Chondrocyte (in vitro differentiated cells): Measurements from ENCODE around the gene SUPT4H1. TPM values are rescaled to one million over a fixed set of nuclear protein-coding genes. Genes with fewer than 3 reads are reported as not detected.

Experiments
- DNase-seq: peaks from one replicate; pipeline ENCODE4 v3.0.0; 2021; ENCODE audit warnings: mixed read lengths, low spot score
- H3K27ac Mint-ChIP-seq: one replicate; pipeline ENCODE4 v1.8.0; 2021; ENCODE audit warnings: mild to moderate bottlenecking, moderate library complexity, mixed read lengths; ENCODE audit not compliant: unreplicated experiment
- H3K27me3 Mint-ChIP-seq: 2 replicates; pipeline ENCODE4 v1.8.0; 2021; ENCODE audit warnings: low read depth, mixed read lengths
- H3K36me3 Mint-ChIP-seq: 2 replicates; pipeline ENCODE4 v1.8.0; 2021; ENCODE audit warnings: low read depth, mixed read lengths
- H3K4me1 Mint-ChIP-seq: 2 replicates; pipeline ENCODE4 v1.8.0; 2021; ENCODE audit warnings: low read depth, mild to moderate bottlenecking, mixed read lengths
- H3K4me3 Mint-ChIP-seq: one replicate; pipeline ENCODE4 v1.8.0; 2021; ENCODE audit warnings: mild to moderate bottlenecking, moderate library complexity, mixed read lengths; ENCODE audit not compliant: unreplicated experiment
- H3K9me3 Mint-ChIP-seq: 2 replicates; pipeline ENCODE4 v1.8.0; 2021; ENCODE audit warnings: low read depth, mixed read lengths
- microRNA-seq: library from miRNA; unstranded; fragments of <30 nt; microRNA quantifications from one replicate; pipeline ENCODE4 v1.2.0, GENCODE V29; 2020; ENCODE audit warnings: borderline number of aligned reads
- total RNA-seq: library from RNA; stranded (reverse); gene quantifications from 3 replicates; pipeline ENCODE4 v1.2.1, GENCODE V29; 2021
- TF ChIP-seq, protein P1 (sequence below): fragments of 200-600 bp; sonication (generic); IDR thresholded peaks from 2 replicates; pipeline ENCODE4 v1.5.0; 2021; ENCODE audit warnings: antibody characterized with exemption, mild to moderate bottlenecking, moderate library complexity

The SUPT4H1 gene
- total RNA-seq, 1 donor from 2014 or later, result 57.4 TPM

- no peak for DNase-seq
- Mint-ChIP-seq H3K4me1 (no peaks in the 10 kb centered on the region), H3K27ac (no peak overlapping the region), H3K36me3 (no peaks in the 10 kb centered on the region), H3K9me3 (peaks cover 5% of the 10 kb centered on the region), H3K4me3 (no peak overlapping the region), H3K27me3 (peaks cover 24% of the 10 kb centered on the region)
- TF ChIP-seq, protein P1, sequence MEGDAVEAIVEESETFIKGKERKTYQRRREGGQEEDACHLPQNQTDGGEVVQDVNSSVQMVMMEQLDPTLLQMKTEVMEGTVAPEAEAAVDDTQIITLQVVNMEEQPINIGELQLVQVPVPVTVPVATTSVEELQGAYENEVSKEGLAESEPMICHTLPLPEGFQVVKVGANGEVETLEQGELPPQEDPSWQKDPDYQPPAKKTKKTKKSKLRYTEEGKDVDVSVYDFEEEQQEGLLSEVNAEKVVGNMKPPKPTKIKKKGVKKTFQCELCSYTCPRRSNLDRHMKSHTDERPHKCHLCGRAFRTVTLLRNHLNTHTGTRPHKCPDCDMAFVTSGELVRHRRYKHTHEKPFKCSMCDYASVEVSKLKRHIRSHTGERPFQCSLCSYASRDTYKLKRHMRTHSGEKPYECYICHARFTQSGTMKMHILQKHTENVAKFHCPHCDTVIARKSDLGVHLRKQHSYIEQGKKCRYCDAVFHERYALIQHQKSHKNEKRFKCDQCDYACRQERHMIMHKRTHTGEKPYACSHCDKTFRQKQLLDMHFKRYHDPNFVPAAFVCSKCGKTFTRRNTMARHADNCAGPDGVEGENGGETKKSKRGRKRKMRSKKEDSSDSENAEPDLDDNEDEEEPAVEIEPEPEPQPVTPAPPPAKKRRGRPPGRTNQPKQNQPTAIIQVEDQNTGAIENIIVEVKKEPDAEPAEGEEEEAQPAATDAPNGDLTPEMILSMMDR, result no peak
Measured at GRCh38 chr17:58302171-58302918, 49.7 kb downstream of the SUPT4H1 start.

DNA sequence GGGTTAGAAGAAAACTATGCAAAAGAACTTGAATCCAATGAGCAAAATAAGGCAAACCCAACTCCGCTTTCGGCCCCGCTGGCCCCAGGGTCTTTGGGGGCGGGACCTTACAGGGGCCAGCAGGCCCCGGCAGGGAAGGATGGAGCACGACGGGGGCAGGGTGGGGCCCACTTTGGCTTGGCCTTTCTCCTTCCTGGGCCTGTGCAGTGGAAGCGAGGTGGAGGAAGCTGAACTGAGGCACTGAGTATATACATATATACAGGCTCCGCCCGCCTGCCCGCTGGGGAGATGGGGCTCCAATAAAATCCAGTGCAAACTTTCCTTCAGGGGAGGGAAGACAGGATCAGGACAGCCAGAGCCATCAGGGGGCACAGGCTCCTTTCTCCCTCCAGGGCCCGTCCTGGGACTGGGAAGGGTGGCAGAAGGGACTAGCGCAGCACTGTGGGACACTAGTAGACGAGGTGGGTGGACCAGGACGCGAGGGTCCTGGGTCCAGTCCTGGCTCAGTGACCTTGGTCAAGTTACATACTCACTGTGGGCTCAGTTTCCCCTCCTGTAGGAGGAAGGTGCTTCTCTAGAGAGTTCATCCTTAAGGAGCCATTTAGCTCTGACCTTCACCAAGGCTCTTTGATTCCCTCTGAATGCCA is 50.4 kb downstream of the SUPT4H1 start:
- peaks cover 20% of the 10 kb centered on the region for H3K27me3 Mint-ChIP-seq
- TF ChIP-seq, protein P1, result no peak
- H3K4me3 Mint-ChIP-seq, result no peak overlapping the region
- no peak overlapping the region for H3K27ac Mint-ChIP-seq
- no peak for DNase-seq
- H3K36me3 Mint-ChIP-seq, result no peaks in the 10 kb centered on the region
- H3K4me1 Mint-ChIP-seq, result no peaks in the 10 kb centered on the region
- peaks cover 5% of the 10 kb centered on the region for H3K9me3 Mint-ChIP-seq

DNA sequence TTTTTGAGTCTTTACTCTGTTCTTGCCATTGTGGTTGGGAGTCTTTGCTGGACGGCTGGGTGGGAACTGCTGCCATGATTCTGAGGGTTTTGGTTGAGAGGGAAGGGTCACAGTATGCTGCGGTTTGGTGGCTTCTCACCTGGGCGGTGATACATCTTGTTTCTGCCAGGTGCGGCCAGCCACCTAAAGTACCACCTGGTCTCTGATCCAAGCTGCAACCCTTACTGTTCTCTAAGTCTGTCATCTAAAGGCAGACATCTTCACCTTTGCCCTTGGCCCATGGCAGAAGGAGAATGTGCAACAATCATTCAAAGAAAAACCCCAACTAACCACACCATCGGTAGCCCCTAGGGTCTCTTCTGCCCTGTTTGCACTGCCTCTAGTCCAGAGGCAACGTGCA is 51.7 kb downstream of the SUPT4H1 start:
- H3K4me1 Mint-ChIP-seq, result no peaks in the 10 kb centered on the region
- peaks cover 20% of the 10 kb centered on the region for H3K27me3 Mint-ChIP-seq
- TF ChIP-seq, protein P1, result no peak
- H3K27ac Mint-ChIP-seq, result no peak overlapping the region
- DNase-seq, result no peak
- no peak overlapping the region for H3K4me3 Mint-ChIP-seq
- no peaks in the 10 kb centered on the region for H3K36me3 Mint-ChIP-seq
- peaks cover 7% of the 10 kb centered on the region for H3K9me3 Mint-ChIP-seq

Small RNA genes lying within 50 kb of the gene (microRNA-seq; reads per million reads assigned to microRNA genes)
- not detected for gene MIR4736

Other genes starting within 250 kb of the SUPT4H1 start
- gene OR4D1, start 203.8 kb downstream of the SUPT4H1 start, total RNA-seq, result not detected in 3 replicates
- not detected in 3 replicates for gene OR4D2, start 185.2 kb downstream of the SUPT4H1 start, total RNA-seq
- not detected in 3 replicates for gene EPX, start 159.5 kb downstream of the SUPT4H1 start, total RNA-seq
- gene MKS1, start 132.9 kb downstream of the SUPT4H1 start, total RNA-seq, result 11.5 to 16.9 TPM (median 16.2 TPM) in 3 replicates
- gene LPO, start 113.6 kb downstream of the SUPT4H1 start, total RNA-seq, result not detected in 3 replicates
- gene MPO, start 71.3 kb downstream of the SUPT4H1 start, total RNA-seq, result not detected in 3 replicates
- gene TSPOAP1, start 23.4 kb downstream of the SUPT4H1 start, total RNA-seq, result 1.3 to 2.0 TPM in 2 of 3 replicates, not detected in the other
- gene RNF43, start 65.3 kb upstream of the SUPT4H1 start, total RNA-seq, result 0.10 to 0.46 TPM (median 0.15 TPM) in 3 replicates
- gene HSF5, start 136.2 kb upstream of the SUPT4H1 start, total RNA-seq, result 0.08 to 0.10 TPM in 2 of 3 replicates, not detected in the other
- 26.7 to 31.4 TPM (median 30.2 TPM) in 3 replicates for gene MTMR4, start 162.4 kb upstream of the SUPT4H1 start, total RNA-seq